OCI-LY1 (cell line): ENCODE results near the gene SCLY.

ENCODE experiments used
- H2AFZ ChIP-seq: fragments of 200-600 bp; sonication (generic), shearing (Covaris generic); 2 replicates; pipeline ENCODE4 v1.6.0; 2014; ENCODE audit warnings: antibody characterized with exemption, mild to moderate bottlenecking, low read length
- H3F3A ChIP-seq: fragments of 200-600 bp; sonication (generic), shearing (Covaris generic); 2 replicates; pipeline ENCODE4 v1.6.0; 2014; ENCODE audit warnings: mild to moderate bottlenecking, antibody characterized with exemption, low read length, moderate library complexity; ENCODE audit not compliant: insufficient read depth
- H3K27ac ChIP-seq: fragments of 200-600 bp; sonication (generic); 2 replicates; pipeline ENCODE4 v1.5.1; 2014; ENCODE audit warnings: low read length, mixed run types, mild to moderate bottlenecking, low read depth; ENCODE audit not compliant: poor library complexity, severe bottlenecking
- H3K27me3 ChIP-seq: fragments of 200-600 bp; sonication (generic); 2 replicates; pipeline ENCODE4 v1.6.0; 2014; ENCODE audit warnings: antibody characterized with exemption, mild to moderate bottlenecking, low read length, moderate library complexity; ENCODE audit not compliant: insufficient read depth
- H3K36me3 ChIP-seq: fragments of 200-600 bp; sonication (generic); 2 replicates; pipeline ENCODE4 v1.6.1; 2014; ENCODE audit warnings: mild to moderate bottlenecking, antibody characterized with exemption, low read length, moderate library complexity, mixed read lengths; ENCODE audit not compliant: insufficient read depth
- H3K4me1 ChIP-seq: fragments of 200-600 bp; sonication (generic); 2 replicates; pipeline ENCODE4 v1.5.1; 2014; ENCODE audit warnings: mild to moderate bottlenecking, low read length, moderate library complexity; ENCODE audit not compliant: insufficient read depth, severe bottlenecking
- H3K4me2 ChIP-seq: fragments of 200-600 bp; sonication (generic), shearing (Covaris generic); 2 replicates; pipeline ENCODE4 v1.6.1; 2014; ENCODE audit warnings: low read length
- H3K4me3 ChIP-seq: fragments of 200-600 bp; sonication (generic); 2 replicates; pipeline ENCODE4 v1.5.1; 2014; ENCODE audit warnings: low read length, low read depth, mild to moderate bottlenecking, mixed read lengths; ENCODE audit not compliant: poor library complexity, severe bottlenecking
- H3K79me2 ChIP-seq: fragments of 200-600 bp; shearing (Covaris generic); 2 replicates; pipeline ENCODE4 v1.6.1; 2016; ENCODE audit warnings: mixed run types, low read length, mixed read lengths; ENCODE audit not compliant: insufficient read depth
- H3K9ac ChIP-seq: fragments of 200-600 bp; sonication (generic), shearing (Covaris generic); 2 replicates; pipeline ENCODE4 v1.6.1; 2014; ENCODE audit warnings: mild to moderate bottlenecking, low read length, mixed read lengths
- H3K9me2 ChIP-seq: fragments of 200-600 bp; sonication (generic), shearing (Covaris generic); 2 replicates; pipeline ENCODE4 v1.6.1; 2014; ENCODE audit warnings: low read depth, mild to moderate bottlenecking, low read length, mixed read lengths
- H3K9me3 ChIP-seq: fragments of 200-600 bp; shearing (Covaris generic); 2 replicates; pipeline ENCODE4 v1.6.1; 2014; ENCODE audit warnings: low read length, mixed read lengths
- H4K20me1 ChIP-seq: fragments of 200-600 bp; sonication (generic), shearing (Covaris generic); 2 replicates; pipeline ENCODE4 v1.6.0; 2016; ENCODE audit warnings: mild to moderate bottlenecking, low read length; ENCODE audit not compliant: insufficient read depth
- EZH2 ChIP-seq: fragments of 200-600 bp; sonication (generic), shearing (Covaris generic); IDR thresholded peaks from 2 replicates; pipeline ENCODE4 v1.8.0; 2017; ENCODE audit warnings: borderline replicate concordance, mixed run types, mild to moderate bottlenecking, antibody characterized with exemption, low read length, moderate library complexity, mixed read lengths
- TF ChIP-seq, protein P1 (sequence below): fragments of 200-600 bp; sonication (generic), shearing (Covaris generic); IDR thresholded peaks from 2 replicates; pipeline ENCODE4 v1.5.1; 2017; ENCODE audit warnings: mild to moderate bottlenecking, antibody characterized with exemption, low read length, moderate library complexity, mixed read lengths

SCLY gene

DNA sequence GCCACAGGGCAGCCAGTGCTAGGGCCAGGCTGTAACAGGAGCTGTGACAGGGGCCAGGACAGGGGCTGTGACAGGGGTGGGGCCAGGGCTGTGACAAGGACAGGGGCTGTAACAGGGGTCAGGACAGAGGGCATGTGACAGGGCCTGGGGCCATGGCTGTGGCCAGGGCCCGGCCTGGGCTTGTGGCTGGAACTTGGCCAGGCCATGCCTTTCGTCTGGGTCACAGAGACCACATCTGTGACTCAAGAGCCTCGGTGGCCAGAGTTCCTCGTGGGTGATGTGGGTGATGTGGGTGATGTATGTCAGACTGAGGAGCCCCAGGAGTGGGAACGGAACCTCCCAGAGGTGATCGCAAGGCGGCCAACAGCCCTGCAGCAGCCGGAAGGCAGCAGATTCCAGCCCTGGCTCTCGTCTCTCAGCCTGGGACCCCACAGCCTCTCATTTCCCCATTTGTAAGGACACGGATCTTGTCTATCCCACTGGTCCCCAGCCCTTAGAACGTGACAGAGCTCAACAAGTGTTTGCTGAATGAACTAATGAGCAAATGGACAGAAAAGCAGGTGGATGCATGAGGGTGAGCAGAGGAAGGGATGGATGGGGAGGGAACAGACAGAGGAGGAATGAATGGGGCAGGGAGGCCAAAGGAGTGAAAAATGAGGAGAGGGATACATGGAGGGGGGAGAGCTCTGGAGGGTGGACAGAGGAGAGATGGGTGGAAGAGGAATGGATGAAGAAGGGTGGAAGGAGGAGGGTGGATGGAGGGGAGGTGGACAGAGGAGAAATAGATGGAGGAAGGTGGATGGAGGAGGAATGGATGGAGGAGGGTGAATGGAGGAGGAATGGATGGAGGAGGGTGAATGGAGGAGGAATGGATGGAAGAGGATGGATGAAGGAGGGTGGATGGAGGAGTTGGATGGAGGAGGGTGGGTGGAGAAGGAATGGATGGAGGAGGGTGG is 56.7 kb downstream of the SCLY start:
- H3K27me3 ChIP-seq = peaks cover 11% of the 10 kb centered on the region
- no peaks in the 10 kb centered on the region for H3K4me1 ChIP-seq
- peaks cover 8% of the 10 kb centered on the region; the same call in 1 of the 2 replicates for H3K9me3 ChIP-seq
- H3K9me2 ChIP-seq = no peaks in the 10 kb centered on the region
- no peak overlapping the region for H2AFZ ChIP-seq
- no peaks in the 10 kb centered on the region; the same call in 1 of the 2 replicates for H3K36me3 ChIP-seq
- no peaks in the 10 kb centered on the region for H3F3A ChIP-seq
- H3K27ac ChIP-seq = no peak overlapping the region
- no peak overlapping the region for H3K4me2 ChIP-seq
- TF ChIP-seq, protein P1, sequence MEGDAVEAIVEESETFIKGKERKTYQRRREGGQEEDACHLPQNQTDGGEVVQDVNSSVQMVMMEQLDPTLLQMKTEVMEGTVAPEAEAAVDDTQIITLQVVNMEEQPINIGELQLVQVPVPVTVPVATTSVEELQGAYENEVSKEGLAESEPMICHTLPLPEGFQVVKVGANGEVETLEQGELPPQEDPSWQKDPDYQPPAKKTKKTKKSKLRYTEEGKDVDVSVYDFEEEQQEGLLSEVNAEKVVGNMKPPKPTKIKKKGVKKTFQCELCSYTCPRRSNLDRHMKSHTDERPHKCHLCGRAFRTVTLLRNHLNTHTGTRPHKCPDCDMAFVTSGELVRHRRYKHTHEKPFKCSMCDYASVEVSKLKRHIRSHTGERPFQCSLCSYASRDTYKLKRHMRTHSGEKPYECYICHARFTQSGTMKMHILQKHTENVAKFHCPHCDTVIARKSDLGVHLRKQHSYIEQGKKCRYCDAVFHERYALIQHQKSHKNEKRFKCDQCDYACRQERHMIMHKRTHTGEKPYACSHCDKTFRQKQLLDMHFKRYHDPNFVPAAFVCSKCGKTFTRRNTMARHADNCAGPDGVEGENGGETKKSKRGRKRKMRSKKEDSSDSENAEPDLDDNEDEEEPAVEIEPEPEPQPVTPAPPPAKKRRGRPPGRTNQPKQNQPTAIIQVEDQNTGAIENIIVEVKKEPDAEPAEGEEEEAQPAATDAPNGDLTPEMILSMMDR = no peak
- TF ChIP-seq EZH2 = no peak
- H3K9ac ChIP-seq = no peak overlapping the region
- no peaks in the 10 kb centered on the region for H4K20me1 ChIP-seq
- H3K4me3 ChIP-seq = no peak overlapping the region
- no peaks in the 10 kb centered on the region for H3K79me2 ChIP-seq

DNA sequence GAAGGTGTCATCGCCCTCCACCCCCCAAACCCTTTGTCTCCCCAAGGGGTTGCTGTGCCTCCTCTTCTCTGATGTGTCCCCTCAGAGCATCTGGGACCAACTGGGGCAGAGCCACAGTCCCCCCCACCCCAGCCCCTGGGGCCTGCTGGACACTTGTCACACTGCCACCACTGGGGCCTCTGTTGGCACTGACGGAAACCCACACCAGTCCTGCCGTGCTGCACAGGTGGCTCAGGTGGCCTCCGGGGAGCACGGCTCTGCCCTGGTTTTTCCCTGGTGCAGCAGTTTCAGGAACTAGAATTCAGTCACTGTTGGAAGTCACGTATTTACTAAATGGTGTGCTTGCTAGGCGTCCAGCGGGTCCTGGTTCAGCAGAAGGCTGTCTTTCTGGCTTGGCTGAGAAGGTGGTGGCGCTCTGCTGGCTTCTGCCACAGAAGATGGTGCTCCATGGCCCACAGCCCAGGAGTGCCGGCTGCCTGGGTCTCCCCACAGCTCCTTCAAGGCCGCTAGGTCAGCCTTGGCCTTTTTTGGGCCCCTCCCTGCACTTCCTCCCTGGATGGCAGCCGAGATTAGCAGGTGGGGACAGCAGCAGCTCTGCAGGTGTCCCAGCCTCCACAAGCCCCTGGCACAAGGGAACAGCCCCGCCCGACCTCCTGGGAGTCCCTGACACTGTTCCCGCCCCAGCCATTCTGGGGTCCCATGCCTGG is 59.1 kb downstream of the SCLY start:
- Histone ChIP-seq H3F3A (no peaks in the 10 kb centered on the region), H3K9me2 (no peaks in the 10 kb centered on the region), H3K9me3 (no peaks in the 10 kb centered on the region), H3K9ac (no peak overlapping the region), H3K4me3 (no peak overlapping the region), H3K36me3 (no peaks in the 10 kb centered on the region), H3K4me1 (no peaks in the 10 kb centered on the region), H3K79me2 (no peaks in the 10 kb centered on the region), H3K27ac (no peak overlapping the region), H4K20me1 (no peaks in the 10 kb centered on the region), H2AFZ (no peak overlapping the region), H3K27me3 (peaks cover 3% of the 10 kb centered on the region), H3K4me2 (no peak overlapping the region)
- TF ChIP-seq EZH2 = no peak
- TF ChIP-seq, protein P1 = no peak

DNA sequence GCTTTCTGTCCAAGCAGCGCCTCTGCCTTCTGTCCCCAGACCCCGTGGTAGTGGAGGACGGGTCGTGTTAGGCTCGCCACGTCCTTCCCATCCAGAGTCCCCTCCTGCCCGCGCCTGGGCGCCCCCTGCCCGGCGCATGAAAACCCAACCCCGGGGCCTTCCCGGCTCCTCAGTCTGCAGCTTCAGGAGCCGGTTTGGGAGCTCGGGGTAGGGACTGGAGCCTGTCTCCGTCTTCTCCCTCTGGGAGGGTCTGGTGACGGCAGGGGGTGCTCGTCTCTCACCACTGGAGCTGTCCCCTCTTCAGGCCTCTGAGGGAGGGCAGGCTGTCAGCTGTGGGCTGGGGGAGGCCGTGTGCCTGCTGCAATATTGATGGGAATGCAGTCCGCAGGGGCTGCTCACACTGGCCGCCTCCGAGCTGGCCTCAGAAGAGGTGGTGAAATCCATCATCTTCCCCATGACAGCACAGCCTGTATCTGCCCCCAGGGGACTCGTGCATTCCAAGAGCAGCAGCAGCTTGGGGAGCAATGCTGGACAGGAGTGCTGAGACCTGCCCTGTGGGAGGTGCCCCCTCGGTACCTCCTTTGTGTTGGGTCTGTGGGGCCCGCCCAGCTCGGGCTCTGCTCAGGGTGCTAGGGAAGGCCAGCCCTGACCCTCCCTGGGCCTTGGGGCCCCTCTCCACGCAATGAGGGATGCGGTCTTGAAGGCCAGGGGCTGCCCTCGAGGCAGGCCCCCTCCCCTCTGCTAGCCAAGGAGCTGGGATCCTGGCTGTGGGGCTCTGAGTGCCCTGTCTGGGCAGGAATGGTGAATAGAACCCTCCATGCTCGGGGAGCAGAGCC is 59.9 kb downstream of the SCLY start:
- H3K4me2 ChIP-seq = no peak overlapping the region

More for the DNA sequence above, 59.9 kb downstream of the SCLY start:
- no peak overlapping the region for H3K9ac ChIP-seq
- H3F3A ChIP-seq = no peaks in the 10 kb centered on the region
- TF ChIP-seq, protein P1 = no peak
- no peak for TF ChIP-seq EZH2
- H3K4me1 ChIP-seq = no peaks in the 10 kb centered on the region
- H4K20me1 ChIP-seq = no peaks in the 10 kb centered on the region
- H3K4me3 ChIP-seq = no peak overlapping the region
- no peaks in the 10 kb centered on the region for H3K9me3 ChIP-seq
- peaks cover 3% of the 10 kb centered on the region for H3K27me3 ChIP-seq
- no peaks in the 10 kb centered on the region for H3K36me3 ChIP-seq
- no peak overlapping the region for H2AFZ ChIP-seq
- H3K9me2 ChIP-seq = no peaks in the 10 kb centered on the region
- no peaks in the 10 kb centered on the region for H3K79me2 ChIP-seq
- no peak overlapping the region for H3K27ac ChIP-seq
